Left hindlimb (tissue), 1 donor: ENCODE data around the gene GRIK4.
"Not testable (repeated sequence)": the region's sequence is repeated elsewhere in the genome, so short reads cannot be mapped to it uniquely, and the experiment has no call there.

Experiments
- DNase-seq: peaks from one replicate; pipeline ENCODE4 v3.0.0-alpha.2; 2018

Gene GRIK4

DNA sequence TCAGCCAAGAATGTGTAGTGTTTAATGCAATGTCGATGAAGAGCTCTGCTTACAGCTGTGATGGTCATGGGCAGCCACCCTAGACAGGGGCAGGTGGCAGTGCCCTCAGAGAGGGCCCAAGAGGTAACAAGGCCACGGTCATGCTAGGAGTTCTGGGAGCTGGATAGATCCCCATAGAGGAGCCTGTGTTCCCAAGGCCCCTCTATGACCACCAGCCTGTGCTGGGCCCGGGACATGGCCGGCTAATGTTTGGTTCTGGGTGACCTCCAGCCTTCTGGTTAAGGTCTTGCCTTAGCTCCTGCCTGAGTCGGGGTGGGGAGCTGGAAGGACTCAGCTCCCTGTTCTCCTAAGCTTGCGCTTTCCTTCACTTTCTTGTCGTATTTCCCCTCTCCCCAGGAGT is 65.1 kb downstream of the GRIK4 start:
- DNase-seq, result no peak

DNA sequence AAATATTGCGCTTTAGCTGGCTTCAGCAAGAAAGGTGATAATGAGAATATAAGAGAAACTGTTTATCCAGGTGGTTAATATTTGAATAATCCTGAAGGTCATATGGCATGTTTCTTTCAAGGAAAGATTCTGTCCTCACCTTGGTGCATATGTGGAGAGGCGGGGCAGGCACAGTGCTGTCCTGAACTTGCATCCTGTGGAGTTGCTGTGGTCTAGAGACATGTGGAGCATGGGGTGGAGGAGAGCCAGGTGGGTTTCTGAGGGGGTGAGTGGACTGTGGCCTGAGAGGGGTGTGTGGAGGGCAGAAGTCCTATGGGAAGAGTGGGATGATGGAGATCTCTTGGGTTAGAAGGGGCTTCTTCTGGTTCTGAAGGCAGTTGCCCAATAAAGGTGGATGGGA is 65.5 kb downstream of the GRIK4 start:
- no peak for DNase-seq

DNA sequence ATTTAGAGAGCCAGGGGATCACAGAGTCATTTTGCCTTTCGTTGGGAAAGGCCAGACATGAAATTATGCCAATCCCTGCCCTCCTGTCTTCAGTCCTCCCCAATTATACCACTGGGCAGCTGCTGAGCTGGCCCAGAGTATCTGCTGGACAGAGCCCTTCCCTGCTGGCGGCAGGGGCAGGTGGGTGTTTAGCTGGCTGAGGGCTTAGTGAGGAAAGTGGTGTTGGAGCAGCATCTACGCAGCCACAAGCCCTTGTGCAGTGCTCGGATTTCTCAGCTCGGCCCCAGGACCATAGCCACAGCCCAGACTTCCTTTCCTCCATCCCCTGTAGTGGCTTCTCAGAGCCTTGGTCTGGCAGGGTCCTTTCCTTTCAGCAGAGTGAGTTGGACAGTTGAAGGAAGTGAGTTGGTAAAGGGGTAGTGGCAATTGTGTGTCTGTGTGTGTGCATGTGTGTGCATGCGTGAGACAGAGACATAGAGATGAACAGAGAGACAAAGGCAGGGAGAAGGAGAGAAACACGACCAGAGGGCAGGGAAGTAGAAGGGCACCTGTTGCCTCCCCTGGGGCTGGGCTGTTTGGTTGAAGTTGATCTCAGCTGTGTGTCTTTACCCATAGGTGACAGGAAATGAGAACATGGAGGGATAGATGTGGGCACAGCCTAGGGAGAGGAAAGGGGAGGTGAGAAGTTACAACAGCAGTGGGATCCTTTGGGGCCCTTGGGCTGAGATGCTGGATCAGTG is 66.2 kb downstream of the GRIK4 start:
- no peak for DNase-seq

DNA sequence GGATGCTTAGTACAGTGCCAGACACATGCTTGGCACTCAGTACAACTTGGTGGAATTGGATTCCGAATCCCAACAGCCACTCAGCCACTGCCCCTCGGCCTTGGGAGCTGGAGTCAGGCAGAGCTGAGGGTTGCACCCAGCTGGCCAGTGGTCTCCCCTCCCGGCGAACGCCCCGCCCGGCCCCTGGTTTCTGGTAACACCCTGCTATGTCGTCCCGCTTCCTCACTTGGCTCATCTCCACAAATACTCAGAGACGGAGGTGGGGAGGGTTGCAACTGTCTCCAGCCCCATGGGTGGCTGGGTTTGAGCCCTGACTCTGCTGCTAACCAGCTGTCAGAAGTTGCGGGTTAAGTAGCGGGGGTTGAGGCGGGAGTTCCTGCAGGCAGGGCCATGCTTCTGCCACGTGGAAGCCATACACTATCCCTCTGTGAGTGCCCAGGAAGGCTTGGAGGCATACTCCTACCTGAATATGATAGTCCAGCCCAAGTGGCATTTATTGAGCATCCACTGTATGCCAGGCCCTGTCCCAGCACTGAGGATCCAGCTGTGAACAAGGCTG is 67.1 kb downstream of the GRIK4 start:
- no peak for DNase-seq

DNA sequence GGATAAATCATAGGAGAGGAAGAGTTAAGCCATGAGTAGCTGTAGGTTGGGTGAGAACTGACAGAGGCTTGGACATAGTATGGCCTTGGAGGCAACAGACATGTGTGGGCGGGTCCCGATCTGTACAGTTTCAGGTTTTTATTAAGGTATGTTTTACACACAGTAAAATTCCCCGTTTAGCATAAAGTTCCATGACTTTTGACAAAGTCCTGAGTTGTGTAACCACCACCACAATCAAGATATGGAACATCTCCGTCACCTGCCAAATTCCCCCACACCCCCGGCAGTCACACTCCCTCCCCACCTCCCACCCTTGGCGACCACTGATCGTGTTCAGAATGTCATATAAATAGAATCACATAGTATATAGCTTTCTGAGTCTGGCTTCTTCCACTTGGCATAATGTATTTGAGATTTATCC is 68.1 kb downstream of the GRIK4 start:
- DNase-seq, result no peak

DNA sequence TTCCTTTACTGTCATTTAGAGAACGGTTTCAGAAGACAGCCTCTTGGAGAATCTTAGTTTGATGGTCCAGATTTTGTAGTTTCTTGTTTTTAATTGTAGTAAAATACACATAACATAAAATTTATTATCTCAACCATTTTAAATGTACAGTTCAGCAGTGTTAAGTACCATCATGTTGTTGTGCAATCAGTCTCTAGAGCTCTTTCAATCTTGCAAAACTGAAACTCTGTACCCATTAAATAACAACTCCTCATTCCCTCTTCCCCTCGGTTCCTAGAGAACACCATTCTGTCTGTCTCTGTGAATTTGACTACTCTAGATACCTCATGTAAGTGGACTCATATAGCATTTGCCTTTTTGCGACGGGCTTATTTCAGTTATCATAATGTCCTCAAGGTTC is 69.8 kb downstream of the GRIK4 start:
- no peak for DNase-seq

DNA sequence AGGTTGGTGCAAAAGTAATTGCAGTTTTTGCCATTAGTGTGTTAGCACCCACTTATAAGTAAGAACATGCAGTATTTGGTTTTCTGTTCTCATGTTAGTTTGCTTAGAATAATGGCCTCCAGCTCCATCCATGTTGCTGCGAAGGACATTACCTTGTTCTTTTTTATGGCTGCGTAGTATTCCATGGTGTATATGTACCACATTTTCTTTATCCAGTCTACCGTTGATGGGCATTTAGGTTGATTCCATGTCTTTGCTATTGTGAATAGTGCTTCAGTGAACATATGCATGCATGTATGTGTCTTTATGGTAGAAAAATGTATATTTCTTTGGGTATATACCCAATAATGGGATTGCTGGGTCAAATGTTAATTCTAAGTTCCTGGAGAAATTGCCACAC is 71.0 kb downstream of the GRIK4 start:
- DNase-seq, result not testable (repeated sequence)

DNA sequence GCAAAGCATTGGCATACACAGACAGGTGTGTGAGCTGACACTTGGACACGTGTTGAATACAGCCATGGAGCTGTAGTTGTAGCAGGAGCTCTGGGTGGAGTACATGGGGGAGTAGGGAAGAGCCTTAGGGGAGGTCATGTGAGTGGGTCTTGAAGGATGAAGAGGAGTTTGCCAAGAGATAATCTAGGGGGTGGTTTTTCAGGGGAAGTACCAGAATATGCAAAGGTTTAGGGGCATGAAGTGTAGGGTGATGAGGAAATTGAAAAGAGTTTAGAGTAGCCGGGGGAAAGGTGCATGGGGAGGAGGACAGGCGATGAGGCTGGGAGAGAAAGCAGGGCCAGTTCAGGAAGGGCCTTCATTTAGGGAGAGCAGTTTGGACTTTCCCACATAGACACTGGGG is 74.5 kb downstream of the GRIK4 start:
- no peak for DNase-seq

DNA sequence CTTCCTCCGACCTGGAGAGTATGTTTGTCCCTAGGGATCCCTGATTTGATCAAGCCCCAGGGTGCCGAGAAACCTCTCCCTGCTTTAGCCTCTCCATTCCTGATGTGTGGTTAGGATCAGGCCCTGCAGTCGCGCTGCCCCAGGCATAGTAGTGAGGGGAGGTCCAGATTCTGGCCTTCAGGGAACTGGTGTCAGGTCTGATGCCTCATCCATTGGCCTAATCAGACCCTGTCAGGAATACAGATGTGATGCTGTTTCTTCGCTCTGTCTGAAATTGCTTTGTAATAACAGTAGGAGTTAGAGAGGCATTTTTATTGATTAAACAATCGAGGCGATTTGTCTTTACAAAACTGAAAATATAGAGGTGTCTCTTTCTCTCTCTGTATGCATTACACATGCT is 75.2 kb downstream of the GRIK4 start:
- DNase-seq, result no peak

DNA sequence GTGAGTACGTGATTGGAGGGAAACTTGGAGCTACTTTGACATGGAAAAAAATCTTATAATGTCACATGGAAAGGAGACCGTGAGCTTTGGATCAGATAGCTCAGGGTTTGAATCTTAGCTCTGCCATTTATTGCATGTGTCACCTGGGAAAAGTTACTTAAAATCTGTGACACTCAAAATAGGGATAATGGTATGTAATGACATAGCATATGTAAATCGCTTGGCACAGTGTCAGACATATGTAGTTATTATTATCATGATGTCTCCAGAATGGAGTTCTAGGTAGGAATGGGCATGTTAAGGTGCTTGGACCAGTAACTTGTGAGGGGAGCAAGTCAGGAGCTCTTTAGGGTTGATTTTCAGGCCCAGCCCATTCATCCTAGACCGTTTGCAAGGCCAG is 75.8 kb downstream of the GRIK4 start:
- DNase-seq, result no peak

DNA sequence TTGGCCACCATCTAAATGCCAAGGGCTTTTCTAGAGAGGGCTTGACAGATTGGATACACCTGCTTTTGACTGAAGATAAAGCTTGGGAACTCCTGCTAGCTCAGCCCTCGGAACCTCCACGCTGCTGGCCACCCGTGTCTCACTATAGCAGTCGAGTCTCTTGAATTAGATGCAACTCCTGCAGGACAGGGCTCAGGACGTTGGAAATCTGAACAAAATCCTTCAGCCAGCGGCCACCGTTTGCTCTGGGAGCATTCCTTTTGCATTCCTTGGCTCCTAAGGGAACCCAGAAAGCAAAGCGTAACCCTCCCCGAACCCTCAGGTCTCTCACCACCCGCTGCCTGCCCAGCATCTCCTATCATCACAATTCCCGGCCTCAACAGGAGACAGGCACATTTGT is 77.8 kb downstream of the GRIK4 start:
- no peak for DNase-seq

DNA sequence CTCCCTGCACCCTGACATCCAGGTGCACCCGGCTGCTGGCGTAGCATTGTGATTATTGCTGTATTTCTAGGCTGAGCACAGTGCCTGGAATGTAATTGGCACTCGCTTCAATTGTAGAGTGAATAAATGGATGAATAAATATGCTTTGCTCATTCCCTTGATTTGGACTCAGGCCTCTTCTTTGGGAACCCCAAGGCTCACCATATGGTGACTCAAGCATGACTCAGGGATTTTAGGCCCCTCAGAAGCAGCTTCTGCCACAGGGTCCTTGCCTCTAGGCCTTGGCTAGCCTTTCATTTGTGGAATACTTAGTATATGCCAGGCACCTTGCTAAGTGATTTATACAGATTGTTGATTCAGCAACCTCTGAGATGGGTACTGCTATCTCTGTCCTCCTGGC is 78.9 kb downstream of the GRIK4 start:
- DNase-seq, result no peak

DNA sequence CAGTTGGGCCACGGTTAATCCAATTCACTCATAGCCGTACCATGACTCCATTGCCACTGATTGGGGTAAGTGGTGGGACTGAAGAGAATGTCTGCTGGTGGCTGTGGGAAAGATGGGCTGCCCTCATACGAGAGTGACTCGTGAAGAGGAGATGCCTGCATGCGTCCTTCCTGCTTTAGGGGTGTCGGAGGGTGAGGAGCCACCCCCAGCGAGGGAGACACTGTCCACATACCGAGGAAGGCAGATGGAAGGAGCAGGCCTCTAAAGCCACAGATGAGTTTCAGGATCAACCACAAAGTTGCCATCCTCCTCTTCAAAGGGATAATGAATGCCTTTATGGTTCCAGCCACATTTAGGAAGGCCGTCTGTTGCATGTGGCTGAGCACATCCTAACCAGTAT is 83.2 kb downstream of the GRIK4 start:
- DNase-seq, result no peak

DNA sequence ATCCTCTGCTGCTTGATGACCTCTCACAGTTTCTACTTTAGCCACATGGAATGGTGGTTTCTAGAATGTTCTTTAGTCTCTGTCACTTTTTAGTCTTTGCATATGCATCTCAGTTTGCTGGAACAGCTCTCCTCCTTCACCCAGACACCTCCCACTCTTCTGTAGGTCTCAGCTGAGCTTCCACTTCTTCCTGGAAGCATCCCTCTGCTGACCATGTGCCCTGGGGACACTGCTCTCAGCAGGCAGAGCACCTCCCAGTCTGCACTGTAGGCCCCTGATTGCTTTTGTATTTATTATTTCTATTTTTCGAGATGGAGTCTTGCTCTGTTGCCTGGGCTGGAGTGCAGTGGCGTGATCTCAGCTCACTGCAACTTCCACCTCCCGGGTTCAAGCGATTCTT is 84.0 kb downstream of the GRIK4 start:
- no peak for DNase-seq

DNA sequence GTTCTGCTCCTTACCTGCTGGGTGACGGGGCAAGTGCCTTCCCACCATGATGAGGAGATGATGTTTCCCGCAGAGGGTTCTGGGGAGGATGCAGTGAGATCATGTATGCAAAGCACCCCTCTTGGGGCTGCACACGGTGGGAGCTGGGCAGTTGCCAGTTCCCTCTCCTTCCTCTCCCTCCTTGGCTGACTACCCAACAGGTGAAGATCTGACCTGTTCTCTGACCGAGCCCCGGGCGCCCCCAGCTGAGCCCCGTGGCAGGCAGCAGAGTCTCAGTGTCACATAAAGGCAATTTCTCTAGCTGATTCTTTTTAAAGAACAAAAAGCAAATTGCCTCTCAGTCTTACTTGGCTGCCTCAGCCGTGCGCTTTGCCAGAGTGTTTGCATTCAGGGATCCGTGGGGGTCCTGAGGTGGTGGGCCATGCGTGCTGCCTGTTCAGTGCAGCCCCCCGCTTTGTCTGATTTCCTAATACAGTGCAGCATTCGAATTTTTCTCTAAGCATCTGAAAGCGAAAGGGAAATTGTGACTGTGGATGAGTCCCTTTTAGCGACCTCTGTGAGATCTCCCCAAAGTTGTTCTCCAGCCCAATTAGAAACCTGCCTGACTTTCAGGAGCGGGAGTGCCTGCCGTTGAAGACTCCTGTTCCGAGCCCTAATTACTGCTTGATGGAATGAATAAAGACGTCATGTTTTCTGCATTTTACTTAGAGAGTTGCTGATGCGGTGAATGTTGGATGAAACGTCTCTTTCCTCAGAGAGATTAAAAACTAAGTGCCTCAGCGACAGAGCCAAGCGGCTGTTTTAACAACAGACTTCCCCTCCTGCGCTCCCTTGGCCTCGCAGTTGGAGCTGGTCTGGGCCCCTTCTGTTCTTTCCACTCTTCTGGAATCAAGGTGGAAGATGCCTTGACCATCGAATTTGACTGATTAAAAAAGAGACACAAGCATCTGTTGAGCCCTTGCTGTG is 86.0 kb downstream of the GRIK4 start:
- no peak for DNase-seq

DNA sequence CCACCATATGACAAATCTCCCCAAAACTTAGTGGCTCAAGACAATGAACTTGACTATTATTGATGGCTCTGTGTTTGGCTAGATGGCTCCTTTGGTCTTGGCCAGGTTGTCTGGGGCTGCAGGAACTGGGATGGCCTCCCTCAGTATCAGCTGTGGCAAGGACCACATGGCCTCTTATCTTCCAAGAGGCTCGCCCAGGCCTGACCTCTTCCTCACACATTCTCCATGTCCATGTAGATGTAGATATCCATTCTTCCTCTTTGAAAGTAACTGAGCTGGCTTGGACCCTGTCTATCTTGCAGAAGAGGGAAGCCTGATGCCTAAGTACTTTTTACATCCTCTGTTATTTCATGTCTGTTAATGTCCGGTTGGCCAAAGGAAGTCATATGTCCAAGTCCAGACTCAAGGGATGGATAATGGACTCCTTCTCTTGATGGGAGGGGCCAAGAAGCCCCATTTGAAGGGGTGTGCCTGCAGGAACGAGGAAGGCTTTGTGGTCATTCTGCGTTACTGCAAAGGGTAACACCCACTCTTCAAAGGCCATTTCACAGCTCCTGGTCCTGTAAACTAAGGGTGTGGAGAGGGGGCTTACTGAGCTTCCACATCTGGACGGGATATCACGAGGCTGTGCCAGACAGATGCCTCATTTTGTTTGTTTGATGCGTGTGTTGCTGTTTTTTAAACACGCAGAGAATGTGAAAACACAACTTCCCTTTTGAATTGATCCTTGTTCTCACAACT is 87.1 kb downstream of the GRIK4 start:
- no peak for DNase-seq

DNA sequence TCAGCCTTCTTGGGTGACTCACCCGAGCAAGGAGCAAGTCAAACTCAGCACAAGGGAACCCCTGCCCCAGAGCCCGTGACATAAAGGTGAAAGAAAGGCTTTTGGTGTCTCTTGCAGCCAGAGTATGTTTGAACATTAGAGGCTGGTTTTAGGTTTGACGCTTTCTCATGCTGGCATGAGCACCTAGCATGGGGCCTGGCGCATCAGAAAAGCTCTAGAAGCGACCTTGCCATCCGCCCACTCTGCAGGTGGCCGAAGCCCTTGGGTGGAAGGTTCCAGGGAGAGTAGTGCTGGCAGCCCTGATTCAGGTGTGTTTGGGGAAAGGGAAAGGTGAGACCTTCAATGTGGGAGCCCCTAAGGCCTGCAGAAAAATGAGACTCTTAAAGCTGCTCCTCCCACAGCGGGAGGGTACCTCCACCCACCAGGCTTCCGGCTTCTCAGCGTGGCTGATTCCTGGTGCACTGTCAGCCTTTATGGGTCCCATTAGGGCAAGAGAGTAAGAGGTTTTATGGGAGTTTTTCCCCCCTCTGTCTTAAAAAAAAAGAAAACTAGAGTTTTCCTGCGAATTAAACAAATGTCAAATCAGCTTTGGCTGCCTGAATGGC is 88.4 kb downstream of the GRIK4 start:
- DNase-seq, result no peak

DNA sequence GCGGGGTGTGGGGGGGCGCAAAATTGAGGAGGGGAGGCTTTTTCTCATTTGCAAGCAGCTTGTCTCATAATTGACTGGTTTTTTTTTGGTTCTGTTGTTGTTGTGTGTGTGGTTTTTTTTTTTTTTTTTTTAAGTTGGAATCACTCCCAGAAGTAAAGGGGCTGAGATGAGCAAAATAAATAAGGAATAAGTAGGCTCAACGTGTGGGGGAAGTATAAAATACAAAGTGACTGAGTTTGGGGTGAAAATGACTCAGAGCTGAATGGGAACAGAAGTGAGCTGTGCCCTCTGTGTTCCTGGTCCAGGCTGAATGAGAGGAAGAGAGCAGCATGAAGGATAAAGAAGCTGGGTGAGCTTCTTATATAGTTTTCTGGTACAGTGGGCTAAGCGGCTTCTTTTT is 90.0 kb downstream of the GRIK4 start:
- no peak for DNase-seq

DNA sequence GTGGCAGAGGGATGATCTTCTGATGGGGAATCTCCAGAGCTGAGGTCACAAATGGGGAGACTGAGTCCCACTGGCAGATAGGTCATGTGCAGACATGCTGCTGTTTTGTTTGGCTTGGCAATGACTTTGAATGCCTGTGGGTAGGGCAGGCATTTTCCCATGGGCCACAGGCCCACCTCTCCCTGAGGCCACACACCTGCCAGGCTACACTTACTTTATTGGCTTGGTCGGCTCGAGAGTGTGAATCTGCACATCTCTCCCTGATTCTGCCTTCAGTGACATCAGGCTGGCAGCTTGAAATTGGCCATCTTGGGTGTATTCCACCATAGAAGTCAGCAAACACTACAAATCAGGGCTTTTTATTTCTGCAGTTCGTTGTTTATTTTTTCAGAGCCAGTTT is 91.5 kb downstream of the GRIK4 start:
- no peak for DNase-seq

DNA sequence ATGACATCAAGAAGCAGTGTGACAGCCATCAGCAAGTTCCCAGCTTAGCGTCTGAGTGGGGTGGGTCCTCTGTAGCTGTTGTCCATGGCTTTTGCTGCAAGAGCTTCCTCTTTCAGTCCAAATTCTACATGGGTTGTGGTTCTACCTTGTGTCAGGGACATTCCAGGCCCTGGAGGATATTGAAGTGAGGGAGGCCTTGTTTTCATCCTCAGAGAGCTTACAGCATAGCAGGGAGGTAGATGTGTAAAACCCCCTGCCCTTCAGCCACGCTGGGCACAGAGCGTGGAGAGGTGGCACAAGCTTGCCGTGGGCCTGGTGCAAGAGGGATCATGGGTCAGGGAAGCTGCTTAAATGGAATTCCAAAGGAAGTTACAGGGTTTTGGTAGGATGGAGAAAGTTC is 93.9 kb downstream of the GRIK4 start:
- no peak for DNase-seq

DNA sequence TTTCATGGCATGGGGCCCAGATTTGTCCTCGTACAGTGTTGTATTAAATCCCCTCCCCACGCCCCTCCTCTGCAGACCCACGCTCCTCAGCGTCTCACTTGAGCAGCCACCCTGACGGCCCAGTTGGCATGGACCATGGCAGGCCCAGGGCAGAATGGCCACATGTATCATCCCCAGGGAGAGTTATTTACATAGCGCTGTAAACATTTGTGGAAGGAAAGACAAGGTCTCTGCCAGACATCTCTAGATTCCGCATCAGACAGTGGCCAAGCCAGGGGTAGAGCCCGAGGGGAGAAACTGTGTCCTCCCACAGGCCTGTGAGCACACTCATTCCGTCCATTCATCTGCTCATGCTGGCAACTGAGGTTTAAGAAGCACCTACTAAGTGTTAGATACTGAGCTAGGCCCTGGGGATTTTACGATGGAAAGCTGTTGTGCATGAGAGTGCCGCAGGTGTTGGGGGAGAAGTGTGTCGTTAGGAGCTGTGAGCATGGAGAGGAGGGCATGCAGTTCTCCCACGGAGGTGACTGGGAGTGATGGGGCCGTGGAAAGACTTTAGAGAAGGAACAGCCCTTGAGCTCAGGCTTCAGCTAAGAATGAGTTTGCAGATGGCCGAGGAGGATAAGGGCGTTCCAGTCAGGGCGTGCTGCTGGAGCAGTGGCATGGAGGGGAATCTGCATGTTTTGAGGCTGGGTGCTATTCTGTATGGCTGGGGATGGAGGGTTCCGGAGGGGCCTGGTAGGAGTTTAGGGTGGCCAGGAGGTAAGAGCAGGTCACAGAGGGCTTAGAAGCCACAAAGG is 94.9 kb downstream of the GRIK4 start:
- DNase-seq, result no peak

DNA sequence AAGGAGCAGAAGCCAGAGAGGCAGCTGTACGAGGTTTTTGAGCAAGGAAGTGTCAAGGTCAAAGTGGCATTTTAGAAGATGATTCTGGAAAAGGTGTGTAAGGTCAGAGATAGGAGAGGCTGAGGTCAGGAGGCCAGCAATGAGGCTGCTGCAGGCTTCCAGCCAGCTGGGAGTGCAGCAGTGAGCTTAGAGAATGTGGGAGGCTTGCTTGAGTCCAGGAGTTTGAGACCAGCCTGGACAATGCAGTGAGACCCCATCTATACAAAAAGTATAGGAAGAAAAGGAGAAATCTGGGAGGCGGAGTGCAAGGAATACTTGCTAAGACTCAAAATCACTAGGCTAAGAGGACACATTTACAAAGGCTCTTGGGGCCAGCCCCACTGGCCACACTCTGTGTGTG is 96.5 kb downstream of the GRIK4 start:
- DNase-seq, result no peak
